NCI-H1694 (cell line): ENCODE measurements around the gene RPL21.
"Not testable (repeated sequence)": the region's sequence is repeated elsewhere in the genome, so short reads cannot be mapped to it uniquely, and the experiment has no call there.

Experiments used
- DNase-seq: peaks from one replicate; lab custom pipeline; 2025; lab: John Stamatoyannopoulos, UW

Gene RPL21

DNA sequence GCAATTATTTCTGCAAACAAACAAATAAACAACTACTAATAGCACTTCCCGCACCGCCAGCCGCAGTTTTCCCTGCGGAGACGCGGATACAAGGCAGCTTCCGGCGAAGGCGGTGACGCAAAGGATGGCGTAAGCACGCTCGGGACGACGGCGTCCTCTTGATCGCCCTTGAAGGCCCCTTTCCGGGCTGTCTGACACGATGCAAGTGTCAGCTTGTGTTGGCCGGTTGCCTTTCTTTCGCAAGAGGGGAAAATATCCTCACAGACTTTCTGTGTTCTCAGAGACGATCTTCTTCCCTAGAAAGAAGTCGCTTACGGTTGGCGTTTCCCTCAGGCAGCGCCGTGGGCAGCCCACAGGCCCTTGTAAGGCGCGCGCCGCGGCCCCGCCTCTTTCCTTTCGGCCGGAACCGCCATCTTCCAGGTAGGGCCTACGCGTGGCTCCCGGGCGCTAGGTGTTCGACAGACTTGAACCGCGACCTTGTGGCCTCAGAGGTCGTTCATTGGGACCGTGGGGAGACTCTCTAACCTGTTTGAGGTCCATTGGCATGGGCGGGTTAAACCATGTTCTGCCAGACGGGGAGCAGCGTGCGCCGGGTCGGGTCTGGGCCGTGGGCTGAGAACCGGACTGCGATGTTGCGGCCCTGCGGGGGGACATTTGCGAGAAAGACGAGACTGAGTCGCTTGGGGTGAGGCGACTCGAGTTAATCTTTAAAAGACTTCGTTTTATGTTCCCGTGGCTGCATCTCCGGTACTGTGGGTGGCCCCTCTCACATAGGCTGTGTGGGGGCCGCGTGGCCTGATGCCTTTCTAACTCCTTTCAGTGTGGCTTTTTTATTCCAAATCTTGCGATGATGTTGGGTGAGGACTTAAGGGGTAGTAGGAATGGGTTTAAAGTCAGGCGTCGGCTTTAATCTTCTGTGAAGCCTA is at the start of gene RPL21:
Gene RPL21 (plus strand): TSS at position 393 of the 926 bp plus-strand sequence. CDS start 2,219 bp downstream, outside the sequence.
- peak; percentile 84 for DNase-seq

DNA sequence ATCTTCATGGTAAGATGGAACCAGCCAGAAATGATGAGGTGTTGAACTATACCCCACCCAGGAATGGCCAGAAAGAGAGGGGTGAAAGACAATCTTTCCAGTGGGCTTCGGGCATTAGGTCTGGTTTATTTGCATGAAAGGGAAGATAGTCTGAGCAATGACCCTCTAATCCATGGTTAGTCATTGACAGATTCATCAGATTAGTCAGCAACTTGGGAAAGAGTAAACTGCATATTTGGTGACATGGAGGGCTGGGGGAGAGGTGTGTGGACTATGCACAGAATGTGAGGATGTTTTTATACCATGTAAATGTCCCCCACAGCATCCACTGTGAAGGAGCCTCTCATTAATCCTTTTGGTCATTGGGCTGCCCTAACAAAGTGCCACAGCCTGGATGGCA is 49.7 kb upstream of the RPL21 start:
- no peak for DNase-seq

DNA sequence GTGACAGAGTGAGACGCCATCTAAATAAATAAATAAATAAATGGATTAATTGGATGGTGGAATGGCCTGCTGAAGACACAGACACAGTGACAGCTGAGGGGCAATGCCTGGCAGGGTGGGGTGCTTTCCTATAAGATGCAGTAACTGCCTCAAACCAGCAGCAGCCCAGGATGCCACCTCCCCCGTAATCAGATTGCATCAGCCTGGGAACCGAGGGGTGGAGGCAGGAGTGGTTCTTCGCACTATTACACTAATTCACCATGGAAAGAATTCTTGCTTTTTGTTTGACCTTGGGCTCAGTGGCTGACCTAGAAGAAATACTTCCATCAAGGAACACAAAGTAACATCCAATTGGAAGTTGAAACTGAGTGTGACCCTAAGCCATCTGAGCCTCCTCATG is 48.2 kb upstream of the RPL21 start:
- no peak for DNase-seq

DNA sequence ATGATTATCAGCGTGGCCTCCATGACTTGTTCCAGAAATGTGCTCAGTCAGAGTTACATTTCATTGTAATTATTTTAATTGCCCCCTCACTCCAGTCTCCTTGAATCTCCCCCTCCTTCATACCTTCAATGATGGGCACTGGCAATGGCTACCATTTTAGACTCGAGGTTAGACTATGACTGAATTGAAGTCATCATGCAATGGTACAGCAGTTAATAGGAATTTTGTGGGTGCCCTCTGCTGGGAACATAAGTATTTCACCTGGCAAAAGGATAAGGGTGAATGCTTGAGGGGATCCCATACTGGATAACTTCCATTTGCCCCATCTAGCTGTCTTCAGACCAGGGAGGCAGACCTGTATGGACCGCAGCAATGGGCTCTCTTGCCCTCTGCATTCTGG is 47.5 kb upstream of the RPL21 start:
- no peak for DNase-seq

DNA sequence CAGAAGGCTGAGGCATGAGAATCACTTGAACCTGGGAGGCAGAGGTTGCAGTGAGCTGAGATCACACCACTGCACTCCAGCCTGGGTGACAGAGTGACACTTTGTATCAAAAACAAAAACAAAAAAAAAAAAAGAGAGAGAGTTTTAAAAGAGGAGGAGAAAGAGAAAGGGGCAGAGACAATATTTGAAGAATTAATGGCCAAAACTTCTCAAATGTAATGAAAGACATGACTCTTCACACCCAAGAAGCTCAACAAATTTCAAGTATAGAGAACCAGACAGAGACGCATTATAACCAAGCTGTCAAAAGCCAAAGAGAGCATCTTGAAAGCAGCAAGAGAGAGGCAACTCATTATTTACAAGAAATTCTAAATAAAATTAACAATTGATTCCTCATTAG is 42.8 kb upstream of the RPL21 start:
- no peak for DNase-seq

DNA sequence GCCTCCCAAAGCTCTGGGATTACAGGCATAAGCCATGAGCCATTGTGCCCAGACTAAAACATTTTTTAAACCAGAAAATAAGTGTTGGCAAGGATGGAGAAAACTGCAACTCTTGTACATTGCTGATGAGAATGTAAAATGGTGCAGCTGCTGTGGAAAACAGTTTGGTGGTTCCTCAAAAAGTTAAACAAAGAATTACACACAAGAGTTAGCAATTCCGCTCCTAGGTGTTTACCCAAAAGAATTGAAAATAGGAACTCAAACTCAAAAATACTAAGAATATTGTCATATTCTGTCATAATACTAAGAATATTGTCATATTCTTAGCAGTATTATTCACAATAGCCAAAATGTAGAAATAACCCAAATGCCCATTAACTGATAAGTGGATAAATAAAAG is 40.1 kb upstream of the RPL21 start:
- DNase-seq: no peak

DNA sequence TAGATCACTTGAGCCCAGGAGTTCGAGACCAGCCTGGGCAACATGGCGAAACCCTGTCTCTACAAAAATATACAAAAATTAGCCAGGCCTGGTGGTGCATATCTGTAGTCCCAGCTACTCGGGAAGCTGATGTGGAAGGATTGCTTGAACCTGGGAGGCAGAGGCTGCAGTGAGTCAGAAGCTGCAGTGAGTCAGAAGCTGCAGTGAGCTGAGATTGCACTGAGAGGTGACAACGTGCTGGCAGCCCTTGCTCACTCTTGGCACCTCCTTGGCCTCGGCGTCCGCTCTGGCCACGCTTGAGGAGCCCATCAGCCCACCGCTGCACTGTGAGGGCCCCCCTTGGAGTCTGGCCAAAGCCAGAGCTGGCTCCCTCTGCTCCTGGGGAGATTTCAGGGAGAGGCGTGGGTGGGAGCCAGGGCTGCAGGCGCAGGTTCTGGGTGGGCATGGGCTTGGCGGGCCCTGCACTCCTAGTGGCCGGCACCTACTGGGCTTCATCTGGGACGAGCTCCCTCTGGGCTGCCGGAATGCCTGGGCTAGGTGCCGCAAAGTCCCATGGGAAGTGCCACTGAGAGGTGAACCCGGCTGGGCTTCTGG is 39.5 kb upstream of the RPL21 start:
- DNase-seq: no peak

DNA sequence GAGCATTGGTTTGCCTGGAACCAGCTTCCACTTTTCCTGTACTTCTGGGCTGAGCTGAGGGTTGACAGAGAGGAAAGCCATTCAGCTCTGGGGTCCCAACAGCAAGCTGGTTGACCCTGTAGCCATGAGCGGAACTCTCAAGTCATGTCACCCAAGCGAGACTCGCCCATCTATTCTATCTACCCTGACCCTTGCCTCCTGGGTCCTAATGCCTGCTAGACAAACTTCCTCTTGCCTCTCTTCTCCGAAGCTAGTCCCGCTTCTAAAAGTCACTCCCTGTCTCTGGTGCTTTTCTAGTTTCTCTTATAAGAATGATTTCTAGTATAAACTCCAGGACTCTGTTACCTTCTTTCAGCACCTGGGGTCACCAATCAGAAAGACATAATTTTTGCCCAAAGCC is 38.0 kb upstream of the RPL21 start:
- not testable (repeated sequence) for DNase-seq

DNA sequence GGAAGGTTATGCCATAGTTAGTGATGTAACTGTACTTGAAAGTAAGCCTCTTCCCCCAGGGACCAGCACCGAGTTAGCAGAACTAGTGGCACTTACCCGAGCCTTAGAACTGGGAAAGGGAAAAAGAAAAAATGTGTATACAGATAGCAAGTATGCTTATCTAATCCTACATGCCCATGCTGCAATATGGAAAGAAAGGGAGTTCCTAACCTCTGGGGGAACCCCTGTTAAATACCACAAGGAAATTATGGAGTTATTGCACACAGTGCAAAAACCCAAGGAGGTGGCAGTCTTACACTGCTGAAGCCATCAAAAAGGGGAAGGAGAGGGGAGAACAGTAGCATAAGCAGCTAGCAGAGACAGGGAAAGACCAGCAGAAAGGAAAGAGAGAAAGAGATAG is 33.6 kb upstream of the RPL21 start:
- DNase-seq: not testable (repeated sequence)

DNA sequence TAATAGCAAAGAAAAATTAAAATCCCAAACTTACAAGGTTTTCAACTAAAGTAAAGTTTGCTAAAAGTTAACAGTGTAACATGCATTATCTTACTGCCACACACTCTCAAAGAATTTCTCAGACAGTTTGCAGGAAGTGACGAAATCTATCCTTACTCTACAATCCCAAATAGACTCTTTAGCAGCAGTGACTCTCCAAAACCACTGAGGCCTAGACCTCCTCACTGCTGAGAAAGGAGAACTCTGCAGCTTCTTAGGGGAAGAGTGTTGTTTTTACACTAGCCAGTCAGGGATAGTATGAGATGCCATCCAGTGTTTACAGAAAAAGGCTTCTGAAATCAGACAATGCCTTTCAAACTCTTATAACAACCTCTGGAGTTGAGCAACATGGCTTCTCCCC is 32.5 kb upstream of the RPL21 start:
- DNase-seq: not testable (repeated sequence)

DNA sequence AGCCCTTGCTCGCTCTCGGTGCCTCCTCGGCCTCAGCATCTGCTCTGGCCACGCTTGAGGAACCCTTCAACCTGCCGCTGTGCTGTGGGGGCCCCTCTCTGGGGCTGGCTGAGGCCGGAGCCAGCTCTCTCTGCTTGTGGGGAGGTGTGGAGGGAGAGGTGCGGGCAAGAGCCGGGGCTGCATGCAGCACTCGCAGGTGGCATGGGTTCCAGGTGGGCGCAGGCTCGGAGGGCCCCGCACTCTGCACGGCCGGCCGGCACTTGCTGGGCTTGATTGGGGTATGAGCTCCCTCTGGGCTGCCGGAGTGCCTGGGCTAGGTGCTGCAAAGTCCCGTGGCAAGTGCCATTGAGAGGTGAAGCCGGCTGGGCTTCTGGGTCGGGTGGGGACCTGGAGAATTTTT is 31.7 kb upstream of the RPL21 start:
- DNase-seq: no peak

DNA sequence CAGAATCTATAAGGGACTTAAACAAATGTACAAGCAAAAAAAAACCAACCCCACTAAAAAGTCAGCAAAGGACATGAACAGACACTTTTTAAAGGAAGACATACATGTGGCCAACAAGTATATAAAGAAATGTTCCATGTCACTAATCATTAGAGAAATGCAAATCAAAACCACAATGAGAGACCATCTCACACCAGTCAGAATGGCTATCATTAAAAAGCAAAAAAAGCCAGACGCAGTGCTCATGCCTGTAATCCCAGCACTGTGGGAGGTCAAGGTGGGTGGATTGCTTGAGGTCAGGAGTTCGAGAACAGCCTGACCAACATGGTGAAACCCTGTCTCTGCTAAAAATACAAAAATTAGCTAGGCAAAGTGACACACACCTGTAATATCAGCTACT is 29.3 kb upstream of the RPL21 start:
- not testable (repeated sequence) for DNase-seq

DNA sequence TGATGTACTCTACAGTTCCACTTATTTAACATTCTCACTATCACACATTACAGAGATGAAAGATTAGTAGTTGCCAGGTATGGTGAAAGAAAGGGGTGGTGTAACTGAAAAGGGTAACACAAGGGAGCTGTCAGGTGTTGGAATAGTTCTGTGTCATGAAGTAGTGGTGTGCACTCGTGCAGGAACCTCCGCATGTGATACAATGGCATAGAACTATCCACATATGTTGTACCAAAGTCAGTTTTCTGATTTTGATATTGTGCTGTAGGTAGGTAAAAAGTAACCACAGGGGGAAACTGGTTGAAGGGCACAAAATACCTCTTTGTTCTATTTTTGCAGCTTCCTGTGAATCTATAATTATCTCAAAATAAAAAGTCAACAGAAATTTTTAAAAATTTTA is 24.4 kb upstream of the RPL21 start:
- DNase-seq: no peak

DNA sequence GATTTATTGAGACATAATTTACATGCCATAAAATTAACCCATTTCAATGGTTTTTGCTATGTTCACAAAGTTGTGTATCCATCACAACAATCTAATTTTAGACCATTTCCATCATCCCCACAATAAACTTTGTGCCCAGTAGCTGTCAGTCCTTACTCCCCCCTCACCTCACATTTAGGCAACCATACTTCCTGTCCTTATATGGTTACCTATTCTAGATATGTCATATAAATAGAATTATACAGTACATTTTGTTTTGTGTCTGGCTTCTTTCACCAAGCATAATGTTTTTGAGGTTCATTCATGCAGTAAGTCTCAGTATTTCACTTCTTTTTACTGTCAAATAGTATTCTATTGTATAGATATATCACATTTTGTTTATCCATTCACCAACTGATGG is 23.2 kb upstream of the RPL21 start:
- no peak for DNase-seq

DNA sequence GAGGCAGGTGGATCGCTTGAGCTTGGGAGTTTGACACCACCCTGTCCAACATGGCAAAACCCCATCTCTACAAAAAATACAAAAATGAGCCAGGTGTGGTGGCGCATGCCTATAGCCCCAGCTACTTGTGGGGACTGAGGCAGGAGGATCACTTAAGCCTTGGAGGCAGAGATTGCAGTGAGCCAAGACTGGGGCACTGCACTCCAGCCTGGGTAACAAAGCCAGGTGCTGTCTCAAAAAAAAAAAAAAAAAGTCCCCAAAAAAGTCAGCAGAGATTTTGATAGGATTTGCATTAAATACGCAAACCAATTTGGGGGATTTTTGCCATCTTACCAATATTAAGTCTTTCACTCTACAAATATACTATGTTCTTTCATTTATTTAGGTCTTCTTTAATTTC is 21.7 kb upstream of the RPL21 start:
- DNase-seq: no peak

DNA sequence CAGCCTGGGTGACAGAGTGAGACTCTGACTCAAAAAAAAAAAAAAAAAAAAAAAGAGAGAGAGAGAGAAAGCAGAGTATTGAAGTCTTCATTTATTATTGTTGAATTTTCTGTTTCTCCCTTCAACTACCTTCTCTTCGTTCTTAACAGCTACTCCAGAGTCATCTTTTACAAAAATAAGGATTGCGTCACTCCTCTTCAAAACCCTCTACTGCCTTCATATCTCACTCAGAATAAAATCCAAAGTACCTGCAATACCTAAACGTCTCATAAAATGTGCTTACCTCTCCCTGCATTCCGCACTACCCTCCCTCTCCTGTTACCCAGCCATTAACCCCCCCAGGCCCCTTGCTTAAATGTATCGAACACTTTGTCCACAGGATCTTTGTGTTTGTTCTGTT is 17.4 kb upstream of the RPL21 start:
- DNase-seq: no peak

DNA sequence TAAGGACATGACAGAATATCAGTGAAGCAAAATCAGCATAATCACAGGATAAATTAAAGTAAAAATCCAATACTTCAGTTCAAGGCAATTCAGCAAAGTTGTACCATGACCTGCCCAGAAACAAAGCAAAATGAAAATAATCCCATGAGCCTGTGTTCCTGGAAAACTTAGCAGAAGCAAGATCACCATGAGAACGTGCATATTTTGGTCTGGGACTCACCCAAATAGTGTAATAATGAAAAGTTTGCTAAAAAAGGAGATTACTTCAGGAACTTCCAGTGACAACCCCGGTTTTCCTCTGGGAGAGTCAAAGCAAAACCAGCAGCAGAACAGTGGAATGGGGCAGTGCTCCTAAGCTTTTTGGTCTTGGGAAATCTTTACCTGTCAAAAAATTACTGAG is 14.9 kb upstream of the RPL21 start:
- DNase-seq: no peak

DNA sequence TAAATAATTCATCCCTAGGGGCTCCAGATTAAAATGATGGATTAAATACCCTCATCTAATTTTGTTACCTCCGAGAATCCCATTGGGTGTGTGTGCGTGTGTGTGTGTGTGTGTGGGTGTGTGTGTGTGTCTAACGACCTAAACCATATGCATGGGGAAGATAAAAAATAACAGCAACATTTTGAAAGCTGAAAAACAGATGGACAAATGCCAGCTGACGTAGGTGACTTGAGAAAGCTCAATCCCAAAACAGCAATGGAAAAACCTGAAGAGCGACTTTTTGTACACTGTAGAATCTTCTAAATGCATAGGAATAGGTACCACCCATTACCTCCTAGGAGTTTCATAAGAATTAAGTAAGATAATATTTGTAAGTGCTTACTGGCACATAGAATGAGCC is 8.7 kb upstream of the RPL21 start:
- no peak for DNase-seq

DNA sequence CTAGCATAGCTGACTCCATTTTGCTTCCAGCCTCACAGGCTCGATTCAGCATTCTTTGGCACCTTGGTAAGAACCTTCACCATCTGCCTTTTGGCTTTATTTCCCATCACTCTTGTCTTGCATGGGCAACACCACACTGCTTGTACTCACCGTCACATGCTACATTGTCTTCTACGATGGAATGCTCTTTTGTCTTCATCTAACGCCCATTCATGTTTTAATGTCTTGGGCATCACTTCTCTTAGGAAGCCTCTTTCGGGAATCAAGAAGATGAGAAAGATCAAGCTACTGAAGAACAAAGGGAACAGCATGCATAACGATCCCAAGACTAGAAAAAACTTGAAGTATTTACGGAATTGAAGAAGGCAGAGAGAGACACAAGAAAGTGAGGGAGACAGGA is 5.7 kb upstream of the RPL21 start:
- DNase-seq: no peak

DNA sequence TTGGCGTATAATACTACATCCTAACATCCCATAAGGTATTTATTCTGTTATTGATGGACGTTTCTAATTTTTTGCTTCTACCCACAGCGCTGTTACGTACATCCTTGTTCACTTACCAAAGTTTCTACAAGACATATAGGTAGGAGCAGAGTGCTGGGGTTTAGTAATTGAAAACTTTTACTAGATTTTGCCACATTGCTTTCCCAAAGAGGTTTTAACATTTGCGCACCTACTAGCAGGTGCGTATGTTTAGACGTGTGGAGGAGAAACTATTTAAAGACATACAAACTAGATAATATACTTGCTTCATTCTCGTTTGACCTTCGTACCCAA is 559 bp upstream of the RPL21 start:
- no peak for DNase-seq

DNA sequence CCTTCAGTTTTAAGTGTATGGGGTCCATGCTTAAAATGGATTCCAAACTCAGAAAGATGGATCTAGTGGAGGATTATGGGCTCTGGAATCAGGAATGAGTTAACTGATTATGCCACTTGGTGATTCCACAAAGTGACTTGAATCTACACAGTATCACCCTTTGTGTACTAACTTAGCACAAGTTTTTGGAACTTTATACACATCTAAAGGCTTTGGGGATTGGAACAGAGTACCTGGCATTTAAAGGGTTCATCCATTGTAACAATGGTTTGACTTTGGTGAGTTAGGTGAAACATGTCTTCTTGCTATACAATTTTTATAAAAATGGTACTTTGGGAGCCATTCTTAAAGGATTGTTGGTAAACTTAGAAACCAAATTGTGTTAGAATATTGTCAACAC is 1.1 kb downstream of the RPL21 start:
- DNase-seq: no peak

DNA sequence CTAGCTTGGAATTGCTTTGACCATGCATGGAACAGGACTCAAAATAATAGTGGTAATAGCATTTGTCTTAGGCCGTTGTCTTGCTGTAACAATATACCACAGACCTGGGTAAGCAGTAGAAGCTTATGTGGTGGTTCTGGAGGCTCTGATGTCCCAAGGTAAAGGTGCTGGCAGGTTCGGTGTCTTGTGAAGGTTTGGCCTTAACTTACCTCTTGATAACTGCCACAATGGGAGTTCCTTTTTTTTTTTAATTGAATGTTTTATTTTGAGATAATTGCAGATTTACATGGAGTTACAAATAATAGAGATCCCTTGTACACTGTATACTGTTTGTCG is 5.8 kb downstream of the RPL21 start:
- DNase-seq: no peak

DNA sequence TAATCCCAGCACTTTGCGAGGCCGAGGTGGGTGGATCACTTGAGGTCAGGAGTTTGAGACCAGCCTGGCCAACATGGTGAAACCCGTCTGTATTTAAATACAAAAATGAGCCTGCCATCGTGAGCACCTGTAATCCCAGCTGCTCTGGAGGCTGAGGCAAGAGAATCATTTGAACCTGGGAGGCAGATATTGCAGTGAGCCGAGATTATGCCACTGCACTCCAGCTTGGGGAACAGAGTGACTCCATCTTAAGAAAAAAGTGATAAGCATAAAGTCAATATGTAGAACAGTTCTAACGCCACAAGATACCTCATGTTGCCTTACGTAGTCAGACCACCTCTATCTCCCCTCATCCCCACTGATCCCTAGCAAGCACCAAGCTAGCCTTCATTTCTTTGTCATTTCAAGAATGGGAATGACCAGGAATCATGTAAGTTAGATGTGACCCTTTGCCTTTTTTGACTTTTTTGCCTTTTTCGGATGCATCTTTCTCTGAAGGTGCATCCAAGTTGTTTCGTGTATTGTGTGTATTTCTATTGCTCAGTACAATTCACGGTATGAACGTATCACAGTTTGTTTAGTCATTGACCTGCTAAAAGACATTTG is 6.4 kb downstream of the RPL21 start:
- DNase-seq: no peak
